Heart left ventricle (tissue), 16 donors: Measurements from ENCODE around the gene FERMT3. TPM values are rescaled to one million over a fixed set of nuclear protein-coding genes. Genes with fewer than 3 reads are reported as not detected.

ENCODE experiments used
- ATAC-seq, 4 donors: fragments of 200-7000 bp; cut with Tn5 transposase; one replicate each; pipeline ENCODE4 v1.9.1; 2020 to 2022; ENCODE audit warnings: moderate library complexity in 4 of 4, mild to moderate bottlenecking in 3 of 4, moderate number of reproducible peaks in 1 of 4
- DNase-seq, 5 donors: peaks; one replicate each; pipeline ENCODE4 v3.0.0-alpha.2; 2020
- H3K27ac ChIP-seq, 12 donors: fragments of 200-600 bp; sonication (generic) in 4 of 12; one replicate each; pipeline versions ENCODE4 v1.5.0 to v1.8.0; 2016 to 2022; ENCODE audit warnings: mild to moderate bottlenecking in 2 of 12
- H3K27me3 ChIP-seq, 9 donors: fragments of 200-600 bp; sonication (generic) in 2 of 9; one replicate each; pipeline versions ENCODE4 v1.5.1 to v1.8.0; 2016 to 2022; ENCODE audit warnings: mild to moderate bottlenecking in 3 of 9
- H3K36me3 ChIP-seq, 9 donors: fragments of 200-600 bp; sonication (generic) in 2 of 9; one replicate each; pipeline versions ENCODE4 v1.5.0 to v1.8.0; 2018 to 2022; ENCODE audit warnings: mild to moderate bottlenecking in 2 of 9
- H3K4me1 ChIP-seq, 12 donors: fragments of 200-600 bp; sonication (generic) in 4 of 12; one replicate each; pipeline versions ENCODE4 v1.5.0 to v1.8.0; 2016 to 2022; ENCODE audit warnings: mild to moderate bottlenecking in 3 of 12
- H3K4me3 ChIP-seq, 12 donors: fragments of 200-600 bp; sonication (generic) in 4 of 12; one replicate each; pipeline versions ENCODE4 v1.5.0 to v1.8.0; 2017 to 2022; ENCODE audit warnings: mild to moderate bottlenecking in 9 of 12, moderate library complexity in 4 of 12
- H3K9me3 ChIP-seq, 12 donors: fragments of 200-600 bp; sonication (generic) in 4 of 12; one replicate each; pipeline versions ENCODE4 v1.5.0 to v1.8.0; 2016 to 2022; ENCODE audit warnings: mild to moderate bottlenecking in 1 of 12
- POLR2A ChIP-seq, 2 donors: fragments of 450-650 bp; IDR thresholded peaks; one replicate each; pipeline ENCODE4 v1.6.1; 2017; ENCODE audit warnings: antibody characterized with exemption in 2 of 2, mild to moderate bottlenecking in 2 of 2, moderate library complexity in 2 of 2
- WGBS, 4 donors: extraction: QIAGEN DNeasy Blood & Tissue Kit in 2 of 4; methylation state at CpG; one replicate each; pipeline versions ENCODE4 v1.1.5 to v1.1.7; 2013 to 2018; 5-methylcytosine and 5-hydroxymethylcytosine counted together
- intact Hi-C, 10 donors: fragments of 100-400 bp; cut with DNase I; formaldehyde crosslinking; loops; one replicate each; pipeline versions ENCODE4 v1.11.1 to v1.14.2; 2022
- polyA plus RNA-seq, 2 donors: library from polyadenylated mRNA; stranded (reverse); fragments of 200-250 nt; gene quantifications; one replicate each; pipeline ENCODE4 v1.2.3, GENCODE V29; 2013
- total RNA-seq, 9 donors: library from RNA; depleted of rRNA in 2 of 9; stranded (reverse); fragments of >200 nt in 2 of 9; fragmentation: NEBNext Ultra II Directional in 3 of 9; extraction: Animal tissue kit (Norgen Biotek cat#: 25700) in 3 of 9; gene quantifications; one replicate each; pipeline versions ENCODE4 v1.1.0 to v1.2.4, GENCODE V29; 2016 to 2023
- TF ChIP-seq, protein P1 (sequence below), 12 donors: fragments of 200-600 bp; sonication (generic) in 4 of 12; IDR thresholded peaks; one replicate each; pipeline versions ENCODE4 v1.5.0 to v1.8.0; 2018 to 2022; ENCODE audit warnings: antibody characterized with exemption in 12 of 12, mild to moderate bottlenecking in 5 of 12
- donor health status: ischemic (EF 13 %, LVEDD 7.1; RV severe dilation, severe dysfunction).
- donor health status: healthy with polysubstance abuse.
- donor health status: DM: no; HTN: yes; CAD: no.
- donor health status: DM: no; HTN: no; CAD: no.
- donor health status: ischemic (EF 25% LVEDD 6.9; RV normal size, moderate dysfunction).
- donor health status: ischemic (EF 25% LVEDD 5.7; RV mildly dilated, moderate dysfunction).
- donor health status: healthy.
- donor health status: DM: yes; HTN: yes; CAD: no.
- donor health status: ischemic (EF 35%, LVEDD 5.7; RV mildly dilated, moderate dysfunction).
- donor health status: nonischemic (EF 11% LVEDD 7.7; RV severe dilation, severe dysfunction).
- donor health status: DM: yes; HTN: yes; CAD: no.
- donor health status: PGD.
- donor health status: ischemic (EF 29% LVEDD 5.4; RV normal size, mild dysfunction).
- donor health status: nonischemic (EF 23%, LVEDD 6.1; RV moderate dilation, normal function).

FERMT3 gene
- total and polyA plus RNA-seq, 11 donors: 2.8 to 71.5 (median 5.7) TPM

DNA sequence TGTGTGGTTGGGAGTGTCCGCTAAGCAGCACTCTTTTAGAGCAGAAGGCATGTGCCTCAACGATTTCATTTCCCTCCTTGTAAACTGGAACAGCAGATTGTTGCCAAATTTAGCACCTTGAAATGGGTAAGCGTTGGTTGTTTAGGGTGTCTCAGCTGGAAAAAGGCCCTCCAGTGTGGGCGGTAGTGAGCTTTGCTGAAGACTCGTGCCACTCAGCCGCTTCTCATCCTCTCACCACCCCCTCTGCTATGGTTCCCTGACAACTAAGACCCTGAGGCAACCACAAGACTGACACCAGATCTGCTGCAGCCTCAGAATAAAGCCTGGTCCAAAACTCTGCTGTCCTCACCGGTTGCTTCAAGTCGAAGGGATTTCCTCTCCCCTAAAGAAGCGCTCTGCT, 9.9 kb upstream of the FERMT3 start:
- no peaks in the 10 kb centered on the region for H3K27me3 ChIP-seq
- no peak for DNase-seq
- TF ChIP-seq, protein P1, sequence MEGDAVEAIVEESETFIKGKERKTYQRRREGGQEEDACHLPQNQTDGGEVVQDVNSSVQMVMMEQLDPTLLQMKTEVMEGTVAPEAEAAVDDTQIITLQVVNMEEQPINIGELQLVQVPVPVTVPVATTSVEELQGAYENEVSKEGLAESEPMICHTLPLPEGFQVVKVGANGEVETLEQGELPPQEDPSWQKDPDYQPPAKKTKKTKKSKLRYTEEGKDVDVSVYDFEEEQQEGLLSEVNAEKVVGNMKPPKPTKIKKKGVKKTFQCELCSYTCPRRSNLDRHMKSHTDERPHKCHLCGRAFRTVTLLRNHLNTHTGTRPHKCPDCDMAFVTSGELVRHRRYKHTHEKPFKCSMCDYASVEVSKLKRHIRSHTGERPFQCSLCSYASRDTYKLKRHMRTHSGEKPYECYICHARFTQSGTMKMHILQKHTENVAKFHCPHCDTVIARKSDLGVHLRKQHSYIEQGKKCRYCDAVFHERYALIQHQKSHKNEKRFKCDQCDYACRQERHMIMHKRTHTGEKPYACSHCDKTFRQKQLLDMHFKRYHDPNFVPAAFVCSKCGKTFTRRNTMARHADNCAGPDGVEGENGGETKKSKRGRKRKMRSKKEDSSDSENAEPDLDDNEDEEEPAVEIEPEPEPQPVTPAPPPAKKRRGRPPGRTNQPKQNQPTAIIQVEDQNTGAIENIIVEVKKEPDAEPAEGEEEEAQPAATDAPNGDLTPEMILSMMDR (IDR thresholded peaks at IDR 0.05): no peak
- TF ChIP-seq POLR2A (IDR thresholded peaks at IDR 0.05): no peak
- intact Hi-C loops: no loop called here
- ATAC-seq: no peak
- H3K9me3 ChIP-seq: no peaks in the 10 kb centered on the region
- 78 to 84% (median 80%) methylated on average over 9 of the region's 9 CpGs for WGBS, 4 donors
- H3K4me3 ChIP-seq: no peak overlapping the region
- no peak overlapping the region for H3K27ac ChIP-seq
- H3K4me1 ChIP-seq: peaks cover 0 to 6% (median 0%) of the 10 kb centered on the region in 12 donors
- peaks cover 2 to 95% (median 94%) of the 10 kb centered on the region in 9 donors for H3K36me3 ChIP-seq

- TF ChIP-seq POLR2A (IDR thresholded peaks at IDR 0.05): no peak
- TF ChIP-seq, protein P1 (IDR thresholded peaks at IDR 0.05): no peak
Observed at GRCh38 chr11:64198511-64198910, 8.0 kb upstream of the FERMT3 start.

GRCh38 chr11:64201543-64201942, 5.0 kb upstream of the FERMT3 start:
- Histone ChIP-seq H3K36me3 (peaks cover 0 to 88% (median 81%) of the 10 kb centered on the region in 9 donors), H3K4me1 (peaks cover 0 to 28% (median 14%) of the 10 kb centered on the region in 12 donors), H3K27ac (no peak overlapping the region), H3K4me3 (no peak overlapping the region), H3K9me3 (no peaks in the 10 kb centered on the region), H3K27me3 (no peaks in the 10 kb centered on the region)
- WGBS, 4 donors: 59 to 80% (median 71%) methylated on average over 3 of the region's 3 CpGs
- intact Hi-C loops: loop anchor here in 6 of 10 donors (5.0 kb wide), 2 partner anchors 101 to 156 kb away; partner anchors contain the start of genes CATSPERZ (in 5 of the 6) and RPS6KA4 (in 1 of the 6)
- no peak for ATAC-seq
- TF ChIP-seq POLR2A (IDR thresholded peaks at IDR 0.05): no peak
- TF ChIP-seq, protein P1 (IDR thresholded peaks at IDR 0.05): no peak
- peak in 1 of 5 donors; percentile 1 for DNase-seq

More at GRCh38 chr11:64198511-64198910, 8.0 kb upstream of the FERMT3 start:
- intact Hi-C loops: no loop called here
- no peak overlapping the region for H3K4me3 ChIP-seq
- H3K9me3 ChIP-seq: no peaks in the 10 kb centered on the region
- DNase-seq (no peak), ATAC-seq (no peak)
- WGBS, 4 donors: 96 to 100% (median 97%) methylated on average over 2 of the region's 2 CpGs
- H3K4me1 ChIP-seq: no peaks in the 10 kb centered on the region
- H3K27ac ChIP-seq: no peak overlapping the region
- peaks cover 2 to 100% (median 99%) of the 10 kb centered on the region in 9 donors for H3K36me3 ChIP-seq
- H3K27me3 ChIP-seq: no peaks in the 10 kb centered on the region

- Histone ChIP-seq H3K4me3 (no peak overlapping the region), H3K27ac (no peak overlapping the region), H3K27me3 (no peaks in the 10 kb centered on the region), H3K4me1 (peaks cover 0 to 33% (median 23%) of the 10 kb centered on the region in 12 donors), H3K9me3 (no peaks in the 10 kb centered on the region), H3K36me3 (peaks cover 0 to 73% (median 67%) of the 10 kb centered on the region in 9 donors)
- 87 to 96% (median 94%) methylated on average over 9 of the region's 9 CpGs for WGBS, 4 donors
- DNase-seq (peak in 2 of 5 donors; percentile 18 to 24), ATAC-seq (no peak)
- intact Hi-C loops: loop anchor here in 6 of 10 donors (5.0 kb wide), 2 partner anchors 99 to 154 kb away; partner anchors contain the start of genes CATSPERZ (in 5 of the 6) and RPS6KA4 (in 1 of the 6)
- TF ChIP-seq, protein P1 (IDR thresholded peaks at IDR 0.05): no peak
- TF ChIP-seq POLR2A (IDR thresholded peaks at IDR 0.05): no peak
Observed at GRCh38 chr11:64202992-64203391, 3.5 kb upstream of the FERMT3 start.
